Nephron progenitor cell (in vitro differentiated cells): ENCODE results near the gene ZNF555.
"Not testable (repeated sequence)": the region's sequence is repeated elsewhere in the genome, so short reads cannot be mapped to it uniquely, and the experiment has no call there.

Experiments
- DNase-seq: peaks from one replicate; pipeline ENCODE4 v3.0.0; 2021
- H3K27ac Mint-ChIP-seq: 2 replicates; pipeline ENCODE4 v1.8.0; 2021; ENCODE audit warnings: mild to moderate bottlenecking, moderate library complexity, mixed read lengths
- H3K27me3 Mint-ChIP-seq: 2 replicates; pipeline ENCODE4 v1.8.0; 2021; ENCODE audit warnings: mild to moderate bottlenecking, low read depth, mixed read lengths; ENCODE audit not compliant: poor library complexity
- H3K36me3 Mint-ChIP-seq: 2 replicates; pipeline ENCODE4 v1.8.0; 2021; ENCODE audit warnings: low read depth, mixed read lengths
- H3K4me1 Mint-ChIP-seq: 2 replicates; pipeline ENCODE4 v1.8.0; 2021; ENCODE audit warnings: mixed read lengths
- H3K4me3 Mint-ChIP-seq: 2 replicates; pipeline ENCODE4 v1.8.0; 2021; ENCODE audit warnings: mild to moderate bottlenecking, moderate library complexity, mixed read lengths
- H3K9me3 Mint-ChIP-seq: 2 replicates; pipeline ENCODE4 v1.8.0; 2021; ENCODE audit warnings: mild to moderate bottlenecking, moderate library complexity, mixed read lengths
- TF ChIP-seq, protein P1 (sequence below): fragments of 200-600 bp; sonication (generic); IDR thresholded peaks from 2 replicates; pipeline ENCODE4 v1.5.0; 2021; ENCODE audit warnings: antibody characterized with exemption

The ZNF555 gene

DNA sequence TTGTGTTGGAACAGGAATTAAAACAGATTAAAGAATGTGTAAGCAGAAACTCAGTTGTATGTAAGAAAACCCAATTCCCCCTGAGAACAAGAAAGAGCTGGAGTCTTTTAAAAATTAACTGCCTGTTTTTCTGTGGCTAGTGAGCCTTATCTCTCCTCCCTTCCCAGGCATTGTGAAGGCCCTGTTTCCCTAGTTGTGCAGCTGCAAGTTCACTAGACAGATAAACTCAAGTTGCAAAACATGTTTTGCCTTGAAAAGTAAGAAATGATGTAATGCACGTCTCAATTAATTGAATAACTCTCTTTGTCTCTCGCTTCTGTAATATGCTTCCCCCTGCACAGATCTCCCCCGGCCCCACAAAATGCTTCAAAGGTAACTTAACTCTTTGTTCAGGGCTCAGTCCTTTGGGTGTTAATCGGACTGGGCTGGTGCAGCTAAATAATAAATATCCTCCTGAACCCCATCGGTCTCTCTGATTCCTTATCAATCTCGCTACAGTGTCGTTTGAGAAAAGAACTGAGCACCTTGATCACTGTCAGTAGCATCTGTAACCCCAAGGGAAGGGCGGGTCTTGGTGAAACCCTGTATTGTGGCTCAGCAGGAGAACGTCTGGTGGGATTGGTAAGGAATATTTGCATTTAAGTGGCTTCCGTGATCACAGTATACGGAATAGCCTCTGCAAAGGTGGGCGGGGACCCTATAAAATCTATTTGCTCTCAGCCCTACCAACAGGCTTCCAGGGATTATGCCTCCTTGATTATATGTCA lies 24.2 kb downstream of the ZNF555 start:
- TF ChIP-seq, protein P1, sequence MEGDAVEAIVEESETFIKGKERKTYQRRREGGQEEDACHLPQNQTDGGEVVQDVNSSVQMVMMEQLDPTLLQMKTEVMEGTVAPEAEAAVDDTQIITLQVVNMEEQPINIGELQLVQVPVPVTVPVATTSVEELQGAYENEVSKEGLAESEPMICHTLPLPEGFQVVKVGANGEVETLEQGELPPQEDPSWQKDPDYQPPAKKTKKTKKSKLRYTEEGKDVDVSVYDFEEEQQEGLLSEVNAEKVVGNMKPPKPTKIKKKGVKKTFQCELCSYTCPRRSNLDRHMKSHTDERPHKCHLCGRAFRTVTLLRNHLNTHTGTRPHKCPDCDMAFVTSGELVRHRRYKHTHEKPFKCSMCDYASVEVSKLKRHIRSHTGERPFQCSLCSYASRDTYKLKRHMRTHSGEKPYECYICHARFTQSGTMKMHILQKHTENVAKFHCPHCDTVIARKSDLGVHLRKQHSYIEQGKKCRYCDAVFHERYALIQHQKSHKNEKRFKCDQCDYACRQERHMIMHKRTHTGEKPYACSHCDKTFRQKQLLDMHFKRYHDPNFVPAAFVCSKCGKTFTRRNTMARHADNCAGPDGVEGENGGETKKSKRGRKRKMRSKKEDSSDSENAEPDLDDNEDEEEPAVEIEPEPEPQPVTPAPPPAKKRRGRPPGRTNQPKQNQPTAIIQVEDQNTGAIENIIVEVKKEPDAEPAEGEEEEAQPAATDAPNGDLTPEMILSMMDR, result no peak
- no peak overlapping the region for H3K4me3 Mint-ChIP-seq
- H3K9me3 Mint-ChIP-seq, result peaks cover 83% of the 10 kb centered on the region
- no peak overlapping the region for H3K27ac Mint-ChIP-seq
- peaks cover 3% of the 10 kb centered on the region for H3K27me3 Mint-ChIP-seq
- no peak for DNase-seq
- peaks cover 6% of the 10 kb centered on the region for H3K36me3 Mint-ChIP-seq
- no peaks in the 10 kb centered on the region for H3K4me1 Mint-ChIP-seq

DNA sequence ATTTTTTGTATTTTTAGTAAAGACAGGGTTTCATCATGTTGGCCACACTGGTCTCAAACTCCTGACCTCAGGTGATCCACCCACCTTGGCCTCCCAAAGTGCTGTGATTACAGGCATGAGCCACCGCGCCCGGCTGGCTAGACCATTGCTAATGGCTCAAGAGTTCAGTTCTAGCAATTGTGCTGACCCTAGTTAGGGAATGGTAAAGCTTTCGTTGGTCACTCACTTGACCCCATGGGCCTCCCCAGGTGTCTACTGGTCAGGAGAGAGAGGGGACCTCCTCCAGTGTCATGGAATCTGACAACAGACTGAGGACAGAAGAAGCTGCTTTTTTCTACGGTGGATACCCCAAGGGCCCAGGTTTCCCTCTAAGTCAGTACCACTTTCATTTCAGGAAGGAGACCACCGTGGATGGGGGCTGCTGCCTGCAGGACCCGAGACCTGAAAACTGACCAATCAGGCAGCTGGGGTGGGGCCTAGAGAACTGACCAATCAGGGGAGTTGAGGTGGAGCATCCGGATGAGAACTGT lies 25.3 kb downstream of the ZNF555 start:
- Mint-ChIP-seq H3K4me3 (no peak overlapping the region), H3K9me3 (peaks cover 86% of the 10 kb centered on the region), H3K4me1 (no peaks in the 10 kb centered on the region), H3K27ac (no peak overlapping the region), H3K27me3 (peaks cover 3% of the 10 kb centered on the region), H3K36me3 (peaks cover 6% of the 10 kb centered on the region)
- TF ChIP-seq, protein P1, result no peak
- DNase-seq, result no peak

DNA sequence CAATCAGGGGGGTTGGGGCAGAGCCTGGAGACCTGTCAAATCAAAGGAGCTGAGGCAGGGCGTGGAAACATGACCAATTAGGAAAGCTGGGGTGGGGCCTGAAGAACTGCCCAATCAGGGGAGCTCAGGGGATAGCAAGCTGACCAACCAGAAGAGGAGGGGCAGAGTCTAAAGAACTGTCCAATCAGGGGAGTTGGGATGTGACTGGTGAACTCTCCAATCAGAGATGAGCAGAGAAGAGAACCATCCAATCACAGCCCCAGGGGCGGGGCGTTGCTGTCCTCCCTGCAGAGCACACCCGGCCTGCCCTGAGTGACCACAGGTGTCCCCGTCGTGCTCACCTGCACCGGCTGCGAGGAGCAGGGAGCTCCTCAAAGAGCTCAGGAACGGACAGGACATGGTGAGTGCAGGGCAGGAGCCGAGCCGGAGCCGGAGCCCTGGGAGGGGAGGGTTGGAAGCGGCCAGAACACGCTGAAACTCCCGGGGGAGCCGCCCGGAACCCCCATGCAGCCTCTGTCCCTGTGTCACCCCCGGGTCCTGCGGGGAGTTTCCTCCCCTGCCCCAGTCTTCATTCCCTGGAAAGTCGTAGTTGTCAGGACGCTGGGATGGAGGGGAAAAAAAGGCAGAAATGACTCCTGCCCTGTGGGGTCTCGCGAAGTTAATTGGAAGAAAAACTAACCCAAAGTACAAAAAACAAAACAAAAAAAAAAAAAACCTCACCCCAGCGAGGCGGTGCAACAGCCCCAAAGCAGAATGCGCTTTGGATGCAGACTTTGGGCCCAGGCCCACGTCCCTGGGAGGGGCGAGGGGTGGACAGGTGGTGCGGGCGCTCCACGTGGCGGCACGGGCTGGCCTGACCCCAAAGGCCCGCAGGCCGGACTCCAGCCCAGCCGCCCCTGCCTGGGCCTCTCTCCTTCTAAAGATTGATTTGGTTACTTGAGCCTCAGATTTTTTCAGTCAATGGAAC lies 26.0 kb downstream of the ZNF555 start, which contains the start of gene ZNF556:
Gene ZNF556 (plus strand): TSS at position 311 of the 967 bp plus-strand sequence. CDS start 87 bp downstream, at position 398.
- no peak for DNase-seq

DNA sequence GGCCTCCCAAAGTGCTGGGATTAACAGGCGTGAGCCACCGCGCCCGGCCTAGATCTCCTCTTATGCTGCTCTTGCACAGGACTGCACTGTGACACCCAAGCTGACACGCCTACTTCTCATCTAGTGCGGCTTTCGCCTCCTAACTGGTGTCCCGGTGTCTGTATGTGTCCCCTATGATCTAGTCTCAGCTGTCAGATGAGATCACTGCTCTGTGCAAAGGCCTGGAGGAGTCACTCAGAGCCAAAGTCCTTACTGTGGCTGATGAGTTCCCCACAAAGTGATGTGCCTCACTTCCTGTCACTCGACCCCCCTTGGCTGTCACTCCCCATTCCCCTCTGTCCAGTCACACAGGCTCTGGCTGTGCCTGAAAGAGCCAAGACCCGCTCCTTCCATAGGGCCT lies 28.3 kb downstream of the ZNF555 start:
- Mint-ChIP-seq H3K36me3 (peaks cover 6% of the 10 kb centered on the region), H3K27ac (no peak overlapping the region), H3K27me3 (no peaks in the 10 kb centered on the region), H3K4me1 (no peaks in the 10 kb centered on the region), H3K4me3 (no peak overlapping the region), H3K9me3 (peaks cover 78% of the 10 kb centered on the region)
- TF ChIP-seq, protein P1, result no peak
- no peak for DNase-seq

More for the DNA sequence above, 26.0 kb downstream of the ZNF555 start, which contains the start of gene ZNF556:
- H3K27ac Mint-ChIP-seq, result no peak within 1 kb of the TSS
- peaks cover 3% of the 10 kb centered on the region for H3K27me3 Mint-ChIP-seq
- TF ChIP-seq, protein P1, result no peak
- H3K36me3 Mint-ChIP-seq, result peaks cover 6% of the 10 kb centered on the region
- no peaks in the 10 kb centered on the region for H3K4me1 Mint-ChIP-seq
- H3K4me3 Mint-ChIP-seq, result no peak within 1 kb of the TSS
- peaks cover 83% of the 10 kb centered on the region for H3K9me3 Mint-ChIP-seq

DNA sequence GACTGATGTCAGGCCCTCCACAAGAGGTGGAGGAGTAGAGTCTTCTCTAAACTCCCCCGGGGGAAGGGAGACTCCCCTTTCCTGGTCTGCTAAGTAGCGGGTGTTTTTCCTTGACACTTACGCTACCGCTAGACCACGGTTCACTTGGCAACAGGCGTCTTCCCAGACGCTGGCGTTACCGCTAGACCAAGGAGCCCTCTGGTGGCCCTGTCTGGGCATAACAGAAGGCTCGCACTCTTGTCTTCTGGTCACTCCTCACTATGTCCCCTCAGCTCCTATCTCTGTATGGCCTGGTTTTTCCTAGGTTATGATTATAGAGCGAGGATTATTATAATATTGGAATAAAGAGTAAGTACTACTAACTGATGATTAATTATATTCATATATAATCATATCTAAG lies 30.9 kb downstream of the ZNF555 start:
- H3K4me3 Mint-ChIP-seq, DNase-seq, H3K27me3 Mint-ChIP-seq, H3K27ac Mint-ChIP-seq, H3K36me3 Mint-ChIP-seq, H3K4me1 Mint-ChIP-seq: not testable (repeated sequence)
- H3K9me3 Mint-ChIP-seq, result peaks cover 76% of the 10 kb centered on the region
